SU-DHL-6 (cell line): Measurements from ENCODE around the gene VPS51.

Experiments used
- EZH2phosphoT487 ChIP-seq: fragments of 200-600 bp; sonication (generic), shearing (Covaris generic); conservative IDR thresholded peaks from 2 replicates; pipeline ENCODE4 v1.6.1; 2018; ENCODE audit warnings: mild to moderate bottlenecking, antibody characterized with exemption, low read length, moderate library complexity, mixed read lengths
- TF ChIP-seq, protein P1 (sequence below): fragments of 200-600 bp; sonication (generic); IDR thresholded peaks from one replicate; pipeline ENCODE4 v1.5.1; 2017; ENCODE audit warnings: antibody characterized with exemption, mild to moderate bottlenecking, low read length, moderate library complexity; ENCODE audit not compliant: insufficient read depth, poor library complexity, severe bottlenecking

DNA sequence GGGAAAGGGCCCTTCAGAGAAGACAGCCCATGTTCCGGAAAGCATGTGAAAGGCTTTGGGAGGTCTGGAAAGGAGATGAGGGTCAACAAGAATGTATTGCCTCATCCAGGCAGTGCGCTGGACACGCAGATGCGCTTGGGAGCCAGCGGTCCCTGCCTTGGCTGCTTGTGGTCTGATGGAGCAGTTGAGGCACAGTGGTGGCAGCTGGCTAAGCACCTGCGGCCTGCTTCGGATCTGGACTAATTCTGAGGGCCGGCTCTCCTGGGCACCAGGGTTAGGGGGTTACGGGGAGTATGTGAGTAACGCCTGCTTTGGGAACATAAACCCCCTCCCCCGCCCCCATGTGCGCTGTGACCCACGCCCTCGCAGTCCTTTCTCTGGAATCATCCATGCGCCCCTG lies 11.1 kb downstream of the VPS51 start:
- no peak for TF ChIP-seq EZH2phosphoT487
- TF ChIP-seq, protein P1, sequence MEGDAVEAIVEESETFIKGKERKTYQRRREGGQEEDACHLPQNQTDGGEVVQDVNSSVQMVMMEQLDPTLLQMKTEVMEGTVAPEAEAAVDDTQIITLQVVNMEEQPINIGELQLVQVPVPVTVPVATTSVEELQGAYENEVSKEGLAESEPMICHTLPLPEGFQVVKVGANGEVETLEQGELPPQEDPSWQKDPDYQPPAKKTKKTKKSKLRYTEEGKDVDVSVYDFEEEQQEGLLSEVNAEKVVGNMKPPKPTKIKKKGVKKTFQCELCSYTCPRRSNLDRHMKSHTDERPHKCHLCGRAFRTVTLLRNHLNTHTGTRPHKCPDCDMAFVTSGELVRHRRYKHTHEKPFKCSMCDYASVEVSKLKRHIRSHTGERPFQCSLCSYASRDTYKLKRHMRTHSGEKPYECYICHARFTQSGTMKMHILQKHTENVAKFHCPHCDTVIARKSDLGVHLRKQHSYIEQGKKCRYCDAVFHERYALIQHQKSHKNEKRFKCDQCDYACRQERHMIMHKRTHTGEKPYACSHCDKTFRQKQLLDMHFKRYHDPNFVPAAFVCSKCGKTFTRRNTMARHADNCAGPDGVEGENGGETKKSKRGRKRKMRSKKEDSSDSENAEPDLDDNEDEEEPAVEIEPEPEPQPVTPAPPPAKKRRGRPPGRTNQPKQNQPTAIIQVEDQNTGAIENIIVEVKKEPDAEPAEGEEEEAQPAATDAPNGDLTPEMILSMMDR = no peak
